Measurements from ENCODE around the gene ST6GALNAC4.

Gene ST6GALNAC4

GRCh38 chr9:127941062-127941960 lies 24.5 kb upstream of the ST6GALNAC4 start:
- Mint-ChIP-seq H3K27ac (no peak overlapping the region), H3K27me3 (ENCODE audit: low read depth) (no peaks in the 10 kb centered on the region), H3K36me3 (ENCODE audit: low read depth) (peaks cover 32% of the 10 kb centered on the region), H3K4me3 (no peak overlapping the region), H3K9me3 (no peaks in the 10 kb centered on the region), H3K4me1 (ENCODE audit: low read depth) (peaks cover 27% of the 10 kb centered on the region)

- H3K27me3 Mint-ChIP-seq (ENCODE audit: low read depth): no peaks in the 10 kb centered on the region
- no peak overlapping the region for H3K4me3 Mint-ChIP-seq
- H3K36me3 Mint-ChIP-seq (ENCODE audit: low read depth): peaks cover 36% of the 10 kb centered on the region
- H3K9me3 Mint-ChIP-seq: no peaks in the 10 kb centered on the region
- peaks cover 34% of the 10 kb centered on the region for H3K4me1 Mint-ChIP-seq (ENCODE audit: low read depth)
- H3K27ac Mint-ChIP-seq: no peak overlapping the region
Measured at GRCh38 chr9:127940593-127940992, 23.8 kb upstream of the ST6GALNAC4 start.

GRCh38 chr9:127938298-127938690 lies 21.5 kb upstream of the ST6GALNAC4 start:
- H3K36me3 Mint-ChIP-seq (ENCODE audit: low read depth): peaks cover 34% of the 10 kb centered on the region
- peak overlapping the region; percentile 31 for H3K4me3 Mint-ChIP-seq
- no peaks in the 10 kb centered on the region for H3K9me3 Mint-ChIP-seq
- H3K27ac Mint-ChIP-seq: peak overlapping the region; percentile 63
- peaks cover 35% of the 10 kb centered on the region for H3K4me1 Mint-ChIP-seq (ENCODE audit: low read depth)
- H3K27me3 Mint-ChIP-seq (ENCODE audit: low read depth): no peaks in the 10 kb centered on the region

GRCh38 chr9:127937388-127938297 lies 20.8 kb upstream of the ST6GALNAC4 start, which contains the start of gene DPM2:
DPM2 (minus strand) TSS chr9:127937854; CDS start chr9:127937820, 34 bp downstream.
- Mint-ChIP-seq H3K4me3 (peak within 1 kb of the TSS; percentile 96), H3K27me3 (ENCODE audit: low read depth) (no peaks in the 10 kb centered on the region), H3K4me1 (ENCODE audit: low read depth) (peaks cover 32% of the 10 kb centered on the region), H3K9me3 (no peaks in the 10 kb centered on the region), H3K36me3 (ENCODE audit: low read depth) (peaks cover 34% of the 10 kb centered on the region), H3K27ac (peak within 1 kb of the TSS; percentile 93)

- H3K4me3 Mint-ChIP-seq: peak overlapping the region; percentile 96
- no peaks in the 10 kb centered on the region for H3K27me3 Mint-ChIP-seq (ENCODE audit: low read depth)
- H3K36me3 Mint-ChIP-seq (ENCODE audit: low read depth): peaks cover 30% of the 10 kb centered on the region
- H3K27ac Mint-ChIP-seq: peak overlapping the region; percentile 93
- peaks cover 32% of the 10 kb centered on the region for H3K4me1 Mint-ChIP-seq (ENCODE audit: low read depth)
- no peaks in the 10 kb centered on the region for H3K9me3 Mint-ChIP-seq
Measured at GRCh38 chr9:127937056-127937387, 20.2 kb upstream of the ST6GALNAC4 start.

GRCh38 chr9:127936347-127936852 lies 19.6 kb upstream of the ST6GALNAC4 start:
- peak overlapping the region; percentile 96 for H3K4me3 Mint-ChIP-seq
- peak overlapping the region; percentile 93 for H3K27ac Mint-ChIP-seq
- peaks cover 35% of the 10 kb centered on the region for H3K4me1 Mint-ChIP-seq (ENCODE audit: low read depth)
- no peaks in the 10 kb centered on the region for H3K27me3 Mint-ChIP-seq (ENCODE audit: low read depth)
- H3K36me3 Mint-ChIP-seq (ENCODE audit: low read depth): peaks cover 29% of the 10 kb centered on the region
- H3K9me3 Mint-ChIP-seq: no peaks in the 10 kb centered on the region

GRCh38 chr9:127935765-127936221 lies 19.0 kb upstream of the ST6GALNAC4 start:
- H3K4me3 Mint-ChIP-seq: peak overlapping the region; percentile 96
- peak overlapping the region; percentile 72 for H3K27ac Mint-ChIP-seq
- H3K9me3 Mint-ChIP-seq: no peaks in the 10 kb centered on the region
- H3K36me3 Mint-ChIP-seq (ENCODE audit: low read depth): peaks cover 28% of the 10 kb centered on the region
- H3K27me3 Mint-ChIP-seq (ENCODE audit: low read depth): no peaks in the 10 kb centered on the region
- peaks cover 40% of the 10 kb centered on the region for H3K4me1 Mint-ChIP-seq (ENCODE audit: low read depth)

- peaks cover 22% of the 10 kb centered on the region for H3K36me3 Mint-ChIP-seq (ENCODE audit: low read depth)
- H3K4me3 Mint-ChIP-seq: peak overlapping the region; percentile 50
- peak overlapping the region; percentile 55 for H3K27ac Mint-ChIP-seq
- H3K27me3 Mint-ChIP-seq (ENCODE audit: low read depth): peaks cover 2% of the 10 kb centered on the region
- H3K9me3 Mint-ChIP-seq: no peaks in the 10 kb centered on the region
- peaks cover 44% of the 10 kb centered on the region for H3K4me1 Mint-ChIP-seq (ENCODE audit: low read depth)
Measured at GRCh38 chr9:127934986-127935385, 18.1 kb upstream of the ST6GALNAC4 start.

- Mint-ChIP-seq H3K4me1 (ENCODE audit: low read depth) (peaks cover 48% of the 10 kb centered on the region), H3K4me3 (no peak overlapping the region), H3K27me3 (ENCODE audit: low read depth) (peaks cover 4% of the 10 kb centered on the region), H3K9me3 (no peaks in the 10 kb centered on the region), H3K36me3 (ENCODE audit: low read depth) (peaks cover 22% of the 10 kb centered on the region), H3K27ac (no peak overlapping the region)
Measured at GRCh38 chr9:127934248-127934647, 17.4 kb upstream of the ST6GALNAC4 start.

- Mint-ChIP-seq H3K9me3 (no peaks in the 10 kb centered on the region), H3K4me1 (ENCODE audit: low read depth) (peaks cover 33% of the 10 kb centered on the region), H3K36me3 (ENCODE audit: low read depth) (peaks cover 17% of the 10 kb centered on the region), H3K27me3 (ENCODE audit: low read depth) (peaks cover 11% of the 10 kb centered on the region), H3K4me3 (peak overlapping the region; percentile 78), H3K27ac (peak overlapping the region; percentile 56)
Measured at GRCh38 chr9:127931092-127931881, 14.4 kb upstream of the ST6GALNAC4 start.

GRCh38 chr9:127930231-127931091 lies 13.6 kb upstream of the ST6GALNAC4 start, which contains the start of gene PIP5KL1:
PIP5KL1 (minus strand) TSS chr9:127930777; CDS start chr9:127930752, 25 bp downstream.
- peaks cover 17% of the 10 kb centered on the region for H3K27me3 Mint-ChIP-seq (ENCODE audit: low read depth)
- no peaks in the 10 kb centered on the region for H3K9me3 Mint-ChIP-seq
- peaks cover 24% of the 10 kb centered on the region for H3K4me1 Mint-ChIP-seq (ENCODE audit: low read depth)
- peak within 1 kb of the TSS; percentile 78 for H3K4me3 Mint-ChIP-seq
- peak within 1 kb of the TSS; percentile 56 for H3K27ac Mint-ChIP-seq
- peaks cover 10% of the 10 kb centered on the region for H3K36me3 Mint-ChIP-seq (ENCODE audit: low read depth)

GRCh38 chr9:127929625-127929979 lies 12.8 kb upstream of the ST6GALNAC4 start:
- no peak overlapping the region for H3K27ac Mint-ChIP-seq
- H3K36me3 Mint-ChIP-seq (ENCODE audit: low read depth): peaks cover 8% of the 10 kb centered on the region
- H3K4me1 Mint-ChIP-seq (ENCODE audit: low read depth): peaks cover 20% of the 10 kb centered on the region
- peaks cover 23% of the 10 kb centered on the region for H3K27me3 Mint-ChIP-seq (ENCODE audit: low read depth)
- H3K9me3 Mint-ChIP-seq: no peaks in the 10 kb centered on the region
- peak overlapping the region; percentile 44 for H3K4me3 Mint-ChIP-seq
